IMR-90 (cell line): ENCODE data around the gene TSPAN19. TPM values are rescaled to one million over a fixed set of nuclear protein-coding genes. Genes with fewer than 3 reads are reported as not detected.

Experiments
- ATAC-seq: fragments of 200-7000 bp; cut with Tn5 transposase; 2 replicates; pipeline ENCODE4 v1.9.1; 2020; ENCODE audit warnings: low read depth, mild to moderate bottlenecking, moderate library complexity
- BruUV-seq: library from RNA; stranded (reverse); fragments of 400-500 nt; replicated peaks from 2 replicates; lab custom pipeline; 2021; lab: Mats Ljungman, UMichigan
- CTCF ChIA-PET: fragments of 300-600 bp; formaldehyde crosslinking; extraction: SDS; loops from one replicate; lab custom pipeline; 2021; ENCODE audit warnings: antibody characterized with exemption; lab: Yijun Ruan, JAX
- POLR2A ChIA-PET: fragments of 300-600 bp; sonication (Branson Sonifier 250); formaldehyde crosslinking; loops from one replicate; lab custom pipeline; 2022; ENCODE audit warnings: antibody characterized with exemption; ENCODE audit not compliant: unreplicated experiment; lab: Charles Lee
- DNase-seq: peaks from one replicate; pipeline ENCODE4 v3.0.0; 2013
- H2AFZ ChIP-seq: replicated peaks from 2 replicates; pipeline ENCODE3; 2013; ENCODE audit warnings: low read length, mild to moderate bottlenecking; ENCODE audit not compliant: poor library complexity
- H2AK5ac ChIP-seq: 2 replicates; pipeline ENCODE4 v1.6.1; 2013; ENCODE audit warnings: low read depth, low read length, inconsistent platforms
- H2AK9ac ChIP-seq: replicated peaks from 2 replicates; pipeline ENCODE3; 2013; ENCODE audit warnings: mild to moderate bottlenecking, low read depth, low read length, moderate library complexity; ENCODE audit not compliant: poor library complexity
- H2BK120ac ChIP-seq: 2 replicates; pipeline ENCODE4 v1.6.1; 2013; ENCODE audit warnings: low read depth, low read length, inconsistent platforms
- H2BK15ac ChIP-seq: 3 replicates; pipeline ENCODE4 v1.6.1; 2013; ENCODE audit warnings: low read depth, low read length, inconsistent platforms
- H2BK20ac ChIP-seq: 2 replicates; pipeline ENCODE4 v1.6.1; 2013; ENCODE audit warnings: low read depth, mild to moderate bottlenecking, inconsistent platforms, low read length, moderate library complexity
- H2BK5ac ChIP-seq: 2 replicates; pipeline ENCODE4 v1.6.1; 2013; ENCODE audit warnings: mild to moderate bottlenecking, low read depth, low read length, inconsistent platforms; ENCODE audit not compliant: poor library complexity, severe bottlenecking
- H3K14ac ChIP-seq: replicated peaks from 2 replicates; pipeline ENCODE4 v1.6.1; 2013; ENCODE audit warnings: low read depth, low read length, inconsistent platforms
- H3K18ac ChIP-seq: 2 replicates; pipeline ENCODE4 v1.6.1; 2013; ENCODE audit warnings: low read depth, low read length, control low read depth
- H3K23ac ChIP-seq: 2 replicates; pipeline ENCODE4 v1.6.1; 2013; ENCODE audit warnings: low read depth, low read length, inconsistent platforms
- H3K27ac ChIP-seq: 2 replicates; pipeline ENCODE4 v1.5.1; 2013; ENCODE audit warnings: mild to moderate bottlenecking, control low read depth, low read length; ENCODE audit not compliant: insufficient read depth
- H3K27me3 ChIP-seq: 2 replicates; pipeline ENCODE4 v1.6.1; 2013; ENCODE audit warnings: low read length; ENCODE audit not compliant: control insufficient read depth, insufficient read depth
- H3K36me3 ChIP-seq: 2 replicates; pipeline ENCODE4 v1.6.1; 2013; ENCODE audit warnings: low read length, mixed read lengths; ENCODE audit not compliant: control insufficient read depth, insufficient read depth
- H3K4ac ChIP-seq: 2 replicates; pipeline ENCODE4 v1.6.1; 2013; ENCODE audit warnings: low read depth, low read length, inconsistent platforms
- H3K4me1 ChIP-seq: 2 replicates; pipeline ENCODE4 v1.6.1; 2013; ENCODE audit warnings: low read length, mixed read lengths; ENCODE audit not compliant: control insufficient read depth, insufficient read depth
- H3K4me2 ChIP-seq: 2 replicates; pipeline ENCODE4 v1.6.1; 2013; ENCODE audit warnings: low read depth, mild to moderate bottlenecking, control low read depth, low read length, moderate library complexity
- H3K4me3 ChIP-seq: 2 replicates; pipeline ENCODE4 v1.5.1; 2013; ENCODE audit warnings: low read depth, mild to moderate bottlenecking, control low read depth, low read length, moderate library complexity; ENCODE audit not compliant: insufficient read depth
- H3K56ac ChIP-seq: 2 replicates; pipeline ENCODE4 v1.6.1; 2013; ENCODE audit warnings: low read length, inconsistent platforms; ENCODE audit not compliant: insufficient read depth; ENCODE audit errors: extremely low read depth
- H3K79me1 ChIP-seq, 2 experiments: 2 replicates each; pipeline ENCODE4 v1.6.1; 2013; ENCODE audit warnings: low read length in 2 of 2, inconsistent platforms in 1 of 2, low read depth in 1 of 2
- H3K9ac ChIP-seq: 2 replicates; pipeline ENCODE4 v1.6.1; 2013; ENCODE audit warnings: low read depth, low read length, control low read depth
- H3K9me1 ChIP-seq: 2 replicates; pipeline ENCODE4 v1.6.1; 2013; ENCODE audit warnings: low read length, inconsistent platforms; ENCODE audit not compliant: insufficient read depth
- H3K9me3 ChIP-seq: 2 replicates; pipeline ENCODE4 v1.6.1; 2013; ENCODE audit warnings: low read length; ENCODE audit not compliant: control insufficient read depth, insufficient read depth
- H4K20me1 ChIP-seq: 2 replicates; pipeline ENCODE4 v1.6.1; 2013; ENCODE audit warnings: low read length, inconsistent platforms; ENCODE audit not compliant: insufficient read depth
- H4K5ac ChIP-seq: 2 replicates; pipeline ENCODE4 v1.6.1; 2013; ENCODE audit warnings: mild to moderate bottlenecking, low read depth, low read length, control low read depth
- H4K8ac ChIP-seq, 2 experiments: 2 replicates each; pipeline ENCODE4 v1.6.1; 2013; ENCODE audit warnings: low read depth in 2 of 2, low read length in 2 of 2, control low read depth in 1 of 2, inconsistent platforms in 1 of 2
- H4K91ac ChIP-seq: 2 replicates; pipeline ENCODE4 v1.6.1; 2013; ENCODE audit warnings: low read depth, low read length, inconsistent platforms; ENCODE audit not compliant: insufficient read depth
- BHLHE40 ChIP-seq: fragments of 150-350 bp; IDR thresholded peaks from 2 replicates; pipeline ENCODE4 v1.6.1; 2016; ENCODE audit warnings: mild to moderate bottlenecking, low read depth, low read length
- CEBPB ChIP-seq: IDR thresholded peaks from 2 replicates; pipeline ENCODE4 v1.6.1; 2012; ENCODE audit warnings: low read depth, low read length, improper control_type of control experiment
- CHD1 ChIP-seq: IDR thresholded peaks from 2 replicates; pipeline ENCODE4 v1.6.1; 2012; ENCODE audit warnings: low read depth, low read length, improper control_type of control experiment
- CTCF ChIP-seq: conservative IDR thresholded peaks from 2 replicates; pipeline ENCODE4 v1.5.1; 2012; ENCODE audit warnings: mild to moderate bottlenecking, low read depth, low read length, improper control_type of control experiment
- FOS ChIP-seq: fragments of 150-350 bp; IDR thresholded peaks from 2 replicates; pipeline ENCODE4 v1.6.1; 2016; ENCODE audit warnings: low read depth, low read length
- MAFK ChIP-seq: IDR thresholded peaks from 2 replicates; pipeline ENCODE4 v1.6.1; 2012; ENCODE audit warnings: low read depth, low read length, improper control_type of control experiment
- MAZ ChIP-seq: IDR thresholded peaks from 2 replicates; pipeline ENCODE4 v1.6.1; 2012; ENCODE audit warnings: low read depth, mild to moderate bottlenecking, low read length, improper control_type of control experiment, moderate library complexity, borderline replicate concordance
- MXI1 ChIP-seq: IDR thresholded peaks from 2 replicates; pipeline ENCODE4 v1.6.1; 2012; ENCODE audit warnings: low read depth, mild to moderate bottlenecking, low read length, moderate library complexity, borderline replicate concordance
- NFE2L2 ChIP-seq: fragments of 150-350 bp; IDR thresholded peaks from 2 replicates; pipeline ENCODE4 v1.6.1; 2016; ENCODE audit warnings: low read depth, mild to moderate bottlenecking, low read length
- POLR2A ChIP-seq: IDR thresholded peaks from 2 replicates; pipeline ENCODE4 v1.6.1; 2012; ENCODE audit warnings: mild to moderate bottlenecking, low read depth, low read length
- RAD21 ChIP-seq: IDR thresholded peaks from 2 replicates; pipeline ENCODE4 v1.6.1; 2012; ENCODE audit warnings: low read length, improper control_type of control experiment
- RCOR1 ChIP-seq: IDR thresholded peaks from 2 replicates; pipeline ENCODE4 v1.6.1; 2012; ENCODE audit warnings: mild to moderate bottlenecking, low read length, improper control_type of control experiment; ENCODE audit not compliant: insufficient replicate concordance
- RFX5 ChIP-seq: IDR thresholded peaks from 2 replicates; pipeline ENCODE4 v1.8.0; 2012; ENCODE audit warnings: low read depth, mild to moderate bottlenecking, low read length, moderate library complexity
- SMC3 ChIP-seq: fragments of 150-350 bp; IDR thresholded peaks from 2 replicates; pipeline ENCODE4 v1.6.1; 2016; ENCODE audit warnings: low read depth, mild to moderate bottlenecking, antibody characterized with exemption, low read length, moderate library complexity
- dilution Hi-C: fragments of 300-500 bp; cut with HindIII; formaldehyde crosslinking; loops from one replicate; pipeline ENCODE4 v1.14.3; 2018; ENCODE audit warnings: low sequenced_read_pairs; ENCODE audit not compliant: unreplicated experiment
- in situ Hi-C: fragments of 300-500 bp; cut with MboI; formaldehyde crosslinking; loops from 3 replicates; pipeline ENCODE4 v1.14.3; 2019; ENCODE audit warnings: low sequenced_read_pairs, inconsistent platforms, mixed read lengths
- intact Hi-C: fragments of 100-400 bp; cut with micrococcal nuclease; formaldehyde crosslinking; loops from 2 replicates; pipeline ENCODE4 v1.10.0; 2022
- polyA plus RNA-seq, 3 experiments: library from polyadenylated mRNA; depleted of rRNA; stranded (reverse); fragments of >200 nt; gene quantifications; 2 replicates each; pipeline ENCODE4 v1.2.3, GENCODE V29; 2012; ENCODE audit warnings: low replicate concordance in 1 of 3
- total RNA-seq: library from RNA; depleted of rRNA; stranded (reverse); fragments of >200 nt; gene quantifications from 2 replicates; pipeline ENCODE4 v1.2.3, GENCODE V29; 2012
- TF ChIP-seq, protein P1 (sequence below): fragments of 150-350 bp; IDR thresholded peaks from 2 replicates; pipeline ENCODE4 v1.6.1; 2016; ENCODE audit warnings: low read depth, mild to moderate bottlenecking, low read length, moderate library complexity, borderline replicate concordance
- TF ChIP-seq, protein P2 (sequence below): fragments of 150-350 bp; IDR thresholded peaks from 2 replicates; pipeline ENCODE4 v1.6.1; 2017; ENCODE audit warnings: mild to moderate bottlenecking, antibody characterized with exemption, low read length, low read depth

The TSPAN19 gene
- total and polyA plus RNA-seq, 2 of the 4 experiments (the other 2 are of a cell fraction), result not detected

GRCh38 chr12:84973026-84973425 lies 63.1 kb downstream of the TSPAN19 start:
- no peaks in the 10 kb centered on the region for H3K27me3 ChIP-seq
- intact Hi-C loops, result no loop called here
- H2AFZ ChIP-seq, result no peak overlapping the region
- ATAC-seq (no peak), DNase-seq (no peak)
- no peaks in the 10 kb centered on the region for H3K36me3 ChIP-seq
- no peaks in the 10 kb centered on the region for H4K20me1 ChIP-seq
- no peak overlapping the region for H4K91ac ChIP-seq
- in situ Hi-C loops, result no loop called here
- no peak overlapping the region for H3K18ac ChIP-seq
- H3K27ac ChIP-seq, result no peak overlapping the region
- H4K8ac ChIP-seq, result no peak overlapping the region
- no peak overlapping the region for H3K14ac ChIP-seq
- no peak overlapping the region for H3K4ac ChIP-seq
- CTCF ChIA-PET, result no interaction called here
- no peak overlapping the region for H3K56ac ChIP-seq
- no peak overlapping the region for H2BK15ac ChIP-seq
- no peak overlapping the region for H4K5ac ChIP-seq
- H3K9me3 ChIP-seq, result no peaks in the 10 kb centered on the region
- H2AK5ac ChIP-seq, result no peak overlapping the region
- POLR2A ChIA-PET, result no interaction called here
- no peak overlapping the region for H2AK9ac ChIP-seq
- no peak overlapping the region for H3K4me2 ChIP-seq
- no peak overlapping the region for H2BK120ac ChIP-seq
- no peak overlapping the region for H2BK20ac ChIP-seq
- no peaks in the 10 kb centered on the region for H3K9me1 ChIP-seq
- H3K79me1 ChIP-seq, result no peaks in the 10 kb centered on the region
- no peak overlapping the region for H3K4me3 ChIP-seq
- no peak for TF ChIP-seq SMC3
- TF ChIP-seq FOS, result no peak
- no peak for TF ChIP-seq MXI1
- TF ChIP-seq CEBPB, result no peak
- TF ChIP-seq, protein P1, sequence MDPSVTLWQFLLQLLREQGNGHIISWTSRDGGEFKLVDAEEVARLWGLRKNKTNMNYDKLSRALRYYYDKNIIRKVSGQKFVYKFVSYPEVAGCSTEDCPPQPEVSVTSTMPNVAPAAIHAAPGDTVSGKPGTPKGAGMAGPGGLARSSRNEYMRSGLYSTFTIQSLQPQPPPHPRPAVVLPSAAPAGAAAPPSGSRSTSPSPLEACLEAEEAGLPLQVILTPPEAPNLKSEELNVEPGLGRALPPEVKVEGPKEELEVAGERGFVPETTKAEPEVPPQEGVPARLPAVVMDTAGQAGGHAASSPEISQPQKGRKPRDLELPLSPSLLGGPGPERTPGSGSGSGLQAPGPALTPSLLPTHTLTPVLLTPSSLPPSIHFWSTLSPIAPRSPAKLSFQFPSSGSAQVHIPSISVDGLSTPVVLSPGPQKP, result no peak
- TF ChIP-seq, protein P2, sequence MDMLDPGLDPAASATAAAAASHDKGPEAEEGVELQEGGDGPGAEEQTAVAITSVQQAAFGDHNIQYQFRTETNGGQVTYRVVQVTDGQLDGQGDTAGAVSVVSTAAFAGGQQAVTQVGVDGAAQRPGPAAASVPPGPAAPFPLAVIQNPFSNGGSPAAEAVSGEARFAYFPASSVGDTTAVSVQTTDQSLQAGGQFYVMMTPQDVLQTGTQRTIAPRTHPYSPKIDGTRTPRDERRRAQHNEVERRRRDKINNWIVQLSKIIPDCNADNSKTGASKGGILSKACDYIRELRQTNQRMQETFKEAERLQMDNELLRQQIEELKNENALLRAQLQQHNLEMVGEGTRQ, result no peak
- TF ChIP-seq MAZ, result no peak
- TF ChIP-seq BHLHE40, result no peak
- TF ChIP-seq MAFK, result no peak
- TF ChIP-seq RFX5, result no peak
- TF ChIP-seq RCOR1, result no peak
- no peak for TF ChIP-seq CTCF
- no peak for TF ChIP-seq RAD21
- TF ChIP-seq NFE2L2, result no peak
- no peak for TF ChIP-seq POLR2A
- TF ChIP-seq CHD1, result no peak
- no peak overlapping the region for H2BK5ac ChIP-seq
- H3K4me1 ChIP-seq, result no peaks in the 10 kb centered on the region
- BruUV-seq, result no TSS peak
- H3K23ac ChIP-seq, result no peak overlapping the region
- no peak overlapping the region for H3K9ac ChIP-seq
- dilution Hi-C loops, result no loop called here
